ENCODE measurements around the gene WDR20.

WDR20 gene

DNA sequence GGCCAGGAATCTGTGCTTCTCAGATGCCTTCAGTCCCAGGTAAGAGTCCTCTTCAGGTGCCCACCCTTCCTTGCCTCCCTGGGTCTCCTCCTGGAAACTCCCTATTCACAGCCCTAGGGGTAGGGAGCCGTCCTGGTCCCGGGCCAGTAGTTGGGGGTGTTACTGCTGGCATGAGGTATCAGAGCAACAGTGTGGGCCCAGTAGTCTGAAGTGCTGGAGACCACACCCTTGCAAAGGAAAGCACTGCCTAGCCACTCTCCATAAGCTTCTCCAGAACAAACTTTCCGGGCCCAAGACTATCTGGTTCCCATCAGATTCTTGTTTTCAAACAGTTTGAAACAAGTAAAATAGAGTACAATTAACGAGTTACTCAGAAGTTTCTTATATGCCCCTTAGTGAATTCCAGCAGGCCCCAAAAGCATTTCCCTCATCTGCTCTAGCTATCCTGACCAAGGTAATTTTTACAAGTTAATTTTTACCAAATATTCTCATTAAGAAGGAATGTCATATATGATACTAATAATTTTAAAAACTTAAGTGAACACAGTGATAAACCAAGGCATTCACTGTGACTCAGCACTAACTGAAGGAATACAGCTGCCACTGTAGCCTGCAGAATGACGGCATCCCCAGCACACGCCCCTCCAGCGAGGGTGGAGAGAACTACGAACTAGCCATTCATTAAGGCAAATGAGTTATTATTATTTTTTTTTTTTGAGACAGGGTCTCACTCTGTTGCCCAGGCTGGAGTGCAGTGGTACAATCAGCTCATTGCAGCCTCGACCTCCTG is 115.9 kb downstream of the WDR20 start:
- no peaks in the 10 kb centered on the region for H3K36me3 Mint-ChIP-seq
- no peak overlapping the region for H3K4me3 Mint-ChIP-seq

DNA sequence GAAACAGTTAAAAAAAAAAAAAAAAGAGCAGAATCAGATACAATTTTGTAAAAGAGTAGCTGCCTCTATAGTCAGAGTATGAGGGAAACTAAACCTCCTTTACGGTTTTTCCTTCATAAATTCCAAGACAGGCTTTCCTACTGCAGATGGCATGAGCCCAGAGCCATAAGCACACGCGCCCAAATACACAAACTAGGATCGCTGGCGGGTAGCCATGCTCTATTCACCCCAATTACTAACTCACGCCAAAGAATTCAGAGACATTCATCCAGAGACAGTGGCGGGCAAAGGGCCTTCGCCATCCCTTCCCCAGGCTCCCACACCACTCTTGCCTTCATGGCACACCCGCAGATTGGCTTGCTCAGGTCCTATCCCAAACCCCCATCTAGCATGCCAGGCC is 117.0 kb downstream of the WDR20 start:
- no peak for DNase-seq (ENCODE audit: low spot score in 2 of 2)
- H3K4me1 Mint-ChIP-seq = no peaks in the 10 kb centered on the region
- no peaks in the 10 kb centered on the region for H3K9me3 Mint-ChIP-seq
- ATAC-seq = no peak
- no peaks in the 10 kb centered on the region for H3K36me3 Mint-ChIP-seq
- no peak overlapping the region for H3K27ac Mint-ChIP-seq
- no peak overlapping the region for H3K4me3 Mint-ChIP-seq

More for the DNA sequence above, 115.9 kb downstream of the WDR20 start:
- Mint-ChIP-seq H3K9me3 (no peaks in the 10 kb centered on the region), H3K4me1 (no peaks in the 10 kb centered on the region), H3K27ac (no peak overlapping the region)
- ATAC-seq (no peak), DNase-seq (ENCODE audit: low spot score in 2 of 2) (no peak)

DNA sequence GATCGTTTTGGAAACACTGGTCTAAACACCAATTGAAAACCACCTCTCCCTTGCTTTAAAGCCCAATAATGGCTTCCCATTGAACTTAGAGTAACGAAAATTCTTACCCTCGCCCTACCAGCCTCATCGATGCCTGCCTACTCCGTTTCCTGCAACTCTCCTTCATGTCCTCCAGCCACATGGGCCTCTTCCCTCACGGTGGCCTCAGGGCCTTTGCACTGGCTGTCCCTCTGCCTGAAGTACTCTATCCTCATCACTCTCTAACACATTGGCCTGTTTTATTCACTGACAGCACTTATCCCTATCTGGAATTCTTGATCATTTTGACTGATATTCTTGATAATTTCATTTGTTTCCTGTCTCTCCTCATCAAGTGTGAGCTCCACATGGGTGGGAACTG is 118.4 kb downstream of the WDR20 start:
- Mint-ChIP-seq H3K27ac (no peak overlapping the region), H3K4me1 (no peaks in the 10 kb centered on the region), H3K4me3 (no peak overlapping the region), H3K36me3 (no peaks in the 10 kb centered on the region), H3K9me3 (no peaks in the 10 kb centered on the region)
- ATAC-seq (no peak), DNase-seq (ENCODE audit: low spot score in 2 of 2) (no peak)

Data from stimulated activated effector memory CD8-positive, alpha-beta T cell treated with anti-CD3 and anti-CD28 coated beads, Interleukin-12 subunit alpha, Interleukin-12 subunit beta, amount 100 ng/mL, for 72 hours (primary cell).